ENCODE results near the gene AARS1. TPM values are rescaled to one million over a fixed set of nuclear protein-coding genes. Genes with fewer than 3 reads are reported as not detected.
A peak's percentile ranks its signal among the peaks of the same experiment; 100 is the strongest.
"Not testable (repeated sequence)": the region's sequence is repeated elsewhere in the genome, so short reads cannot be mapped to it uniquely, and the experiment has no call there.

Gene AARS1
- total RNA-seq, 2 donors from 2014 or later: 49.3 to 72.8 TPM

GRCh38 chr16:70250748-70251628, 38.3 kb downstream of the AARS1 start:
- intact Hi-C loops (cut with DNase I): no loop called here
- TF ChIP-seq POLR2A (IDR thresholded peaks at IDR 0.05) (no peak), CTCF (IDR thresholded peaks at IDR 0.05) (peak in 2 of 7 experiments; percentile 1 to 17)
- Histone ChIP-seq H3K27me3 (no peaks in the 10 kb centered on the region), H3K4me1 (peaks cover 19% of the 10 kb centered on the region), H3K36me3 (replicated peaks in 1 of 2; ENCODE audit: insufficient read depth in 1 of 2, low read depth in 2 of 2) (peaks cover 19 to 23% of the 10 kb centered on the region in 2 donors), H3K4me3 (peak overlapping the region in 1 of 2 donors; percentile 62), H3K9me3 (no peaks in the 10 kb centered on the region), H3K27ac (peak overlapping the region; percentile 76 to 93 (median 85))
- peak; percentile 33 to 62 (median 42) for DNase-seq
- peak; percentile 61 for ATAC-seq
- WGBS, 2 donors: 1 to 7% methylated on average over 10 to 60 of the region's 92 CpGs

GRCh38 chr16:70249697-70250096, 39.6 kb downstream of the AARS1 start:
- WGBS, 2 donors: 70 to 87% methylated on average over 4 of the region's 4 CpGs
- DNase-seq; H3K4me3 ChIP-seq; H3K27me3 ChIP-seq; H3K9me3 ChIP-seq; ATAC-seq; intact Hi-C loops (cut with DNase I): not testable (repeated sequence)
- H3K4me1 ChIP-seq: peaks cover 19% of the 10 kb centered on the region
- peak overlapping the region in 1 of 4 donors; percentile 93 for H3K27ac ChIP-seq
- H3K36me3 ChIP-seq (replicated peaks in 1 of 2; ENCODE audit: insufficient read depth in 1 of 2, low read depth in 2 of 2): peaks cover 7 to 16% of the 10 kb centered on the region in 2 donors

- DNase-seq; intact Hi-C loops (cut with DNase I); H3K9me3 ChIP-seq; ATAC-seq; H3K4me1 ChIP-seq; H3K4me3 ChIP-seq; H3K36me3 ChIP-seq (replicated peaks in 1 of 2; ENCODE audit: insufficient read depth in 1 of 2, low read depth in 2 of 2); H3K27ac ChIP-seq; H3K27me3 ChIP-seq: not testable (repeated sequence)
Observed at GRCh38 chr16:70238773-70239172, 50.5 kb downstream of the AARS1 start.

GRCh38 chr16:70231831-70232230, 57.5 kb downstream of the AARS1 start:
- H3K36me3 ChIP-seq (replicated peaks in 1 of 2; ENCODE audit: insufficient read depth in 1 of 2, low read depth in 2 of 2); H3K4me3 ChIP-seq; H3K27me3 ChIP-seq; ATAC-seq; H3K9me3 ChIP-seq; DNase-seq; intact Hi-C loops (cut with DNase I); H3K27ac ChIP-seq; H3K4me1 ChIP-seq: not testable (repeated sequence)
- WGBS, 2 donors: 56 to 74% methylated on average over 3 of the region's 3 CpGs

GRCh38 chr16:70226024-70226423, 63.3 kb downstream of the AARS1 start:
- H3K36me3 ChIP-seq (replicated peaks in 1 of 2; ENCODE audit: insufficient read depth in 1 of 2, low read depth in 2 of 2); H3K4me1 ChIP-seq; H3K27me3 ChIP-seq; H3K27ac ChIP-seq; H3K9me3 ChIP-seq; intact Hi-C loops (cut with DNase I); DNase-seq; ATAC-seq; H3K4me3 ChIP-seq: not testable (repeated sequence)

GRCh38 chr16:70225430-70225829, 63.9 kb downstream of the AARS1 start:
- H3K4me3 ChIP-seq; ATAC-seq; DNase-seq; H3K27me3 ChIP-seq; H3K27ac ChIP-seq; intact Hi-C loops (cut with DNase I); H3K4me1 ChIP-seq; H3K9me3 ChIP-seq; H3K36me3 ChIP-seq (replicated peaks in 1 of 2; ENCODE audit: insufficient read depth in 1 of 2, low read depth in 2 of 2): not testable (repeated sequence)
- 94 to 95% methylated on average over 4 of the region's 4 CpGs for WGBS, 2 donors

GRCh38 chr16:70224645-70225044, 64.7 kb downstream of the AARS1 start:
- H3K4me3 ChIP-seq; ATAC-seq; intact Hi-C loops (cut with DNase I); H3K27ac ChIP-seq; H3K9me3 ChIP-seq; H3K27me3 ChIP-seq; H3K4me1 ChIP-seq; H3K36me3 ChIP-seq (replicated peaks in 1 of 2; ENCODE audit: insufficient read depth in 1 of 2, low read depth in 2 of 2); DNase-seq: not testable (repeated sequence)
- 95 to 96% methylated on average over 4 to 12 of the region's 24 CpGs for WGBS, 2 donors

- WGBS, 2 donors: 33 to 69% methylated on average over 1 of the region's 3 CpGs
- H3K36me3 ChIP-seq (replicated peaks in 1 of 2; ENCODE audit: insufficient read depth in 1 of 2, low read depth in 2 of 2): not testable (repeated sequence)
Observed at GRCh38 chr16:70223971-70224513, 65.3 kb downstream of the AARS1 start.

GRCh38 chr16:70223216-70223615, 66.1 kb downstream of the AARS1 start:
- DNase-seq; H3K27ac ChIP-seq; H3K4me1 ChIP-seq; intact Hi-C loops (cut with DNase I); ATAC-seq; H3K9me3 ChIP-seq; H3K4me3 ChIP-seq; H3K36me3 ChIP-seq (replicated peaks in 1 of 2; ENCODE audit: insufficient read depth in 1 of 2, low read depth in 2 of 2); H3K27me3 ChIP-seq: not testable (repeated sequence)
- 14% methylated on average over 1 of the region's 2 CpGs; no CpG with 5 or more reads in 1 of the 2 donors for WGBS, 2 donors

More at GRCh38 chr16:70223971-70224513, 65.3 kb downstream of the AARS1 start:
- H3K4me3 ChIP-seq; H3K27me3 ChIP-seq; intact Hi-C loops (cut with DNase I); DNase-seq; ATAC-seq; H3K27ac ChIP-seq; H3K9me3 ChIP-seq; H3K4me1 ChIP-seq: not testable (repeated sequence)

GRCh38 chr16:70222574-70222973, 66.7 kb downstream of the AARS1 start:
- H3K4me1 ChIP-seq; H3K9me3 ChIP-seq; H3K36me3 ChIP-seq (replicated peaks in 1 of 2; ENCODE audit: insufficient read depth in 1 of 2, low read depth in 2 of 2); H3K27ac ChIP-seq; ATAC-seq; H3K4me3 ChIP-seq; DNase-seq; intact Hi-C loops (cut with DNase I); H3K27me3 ChIP-seq: not testable (repeated sequence)
- WGBS, 2 donors: 83% methylated on average over 1 of the region's 2 CpGs; no CpG with 5 or more reads in 1 of the 2 donors

GRCh38 chr16:70218586-70218985, 70.7 kb downstream of the AARS1 start:
- intact Hi-C loops (cut with DNase I); H3K4me1 ChIP-seq; H3K27ac ChIP-seq; ATAC-seq; H3K27me3 ChIP-seq; H3K4me3 ChIP-seq; H3K9me3 ChIP-seq; DNase-seq; H3K36me3 ChIP-seq (replicated peaks in 1 of 2; ENCODE audit: insufficient read depth in 1 of 2, low read depth in 2 of 2): not testable (repeated sequence)
- 83 to 88% methylated on average over 2 of the region's 2 CpGs for WGBS, 2 donors

Measured in body of pancreas (tissue), 4 donors.